Stimulated activated naive B cell treated with anti-CD40 and anti-IgM and Interleukin-4, amounts not matched to agents 10 μg/mL and 1 μg/mL and 100 μg/mL, for 72 hours (primary cell): ENCODE data around the gene ALKBH6.
"Not testable (repeated sequence)": the region's sequence is repeated elsewhere in the genome, so short reads cannot be mapped to it uniquely, and the experiment has no call there.

Experiments
- ATAC-seq, 2 donors: fragments of 150-1000 bp; cut with Tn5 transposase; replicated peaks; 2 replicates each; pipeline ENCODE4 v1.10.0; 2021; ENCODE audit warnings: moderate library complexity in 1 of 2
- DNase-seq: peaks from one replicate; pipeline ENCODE4 v3.0.0; 2021
- H3K27ac Mint-ChIP-seq: one replicate; pipeline ENCODE4 v1.8.0; 2022; ENCODE audit warnings: mild to moderate bottlenecking, mixed read lengths
- H3K27me3 Mint-ChIP-seq, 2 donors: one replicate each; pipeline ENCODE4 v1.8.0; 2022; ENCODE audit warnings: mixed read lengths in 2 of 2
- H3K36me3 Mint-ChIP-seq, 2 donors: one replicate each; pipeline ENCODE4 v1.8.0; 2022; ENCODE audit warnings: mixed read lengths in 2 of 2, mild to moderate bottlenecking in 1 of 2
- H3K4me1 Mint-ChIP-seq, 2 donors: one replicate each; pipeline ENCODE4 v1.8.0; 2022; ENCODE audit warnings: mixed read lengths in 2 of 2, mild to moderate bottlenecking in 1 of 2
- H3K4me3 Mint-ChIP-seq, 2 donors: one replicate each; pipeline ENCODE4 v1.8.0; 2022; ENCODE audit warnings: mild to moderate bottlenecking in 2 of 2, mixed read lengths in 2 of 2, moderate library complexity in 1 of 2
- H3K9me3 Mint-ChIP-seq, 2 donors: one replicate each; pipeline ENCODE4 v1.8.0; 2022; ENCODE audit warnings: mixed read lengths in 2 of 2, mild to moderate bottlenecking in 1 of 2

ALKBH6 gene

DNA sequence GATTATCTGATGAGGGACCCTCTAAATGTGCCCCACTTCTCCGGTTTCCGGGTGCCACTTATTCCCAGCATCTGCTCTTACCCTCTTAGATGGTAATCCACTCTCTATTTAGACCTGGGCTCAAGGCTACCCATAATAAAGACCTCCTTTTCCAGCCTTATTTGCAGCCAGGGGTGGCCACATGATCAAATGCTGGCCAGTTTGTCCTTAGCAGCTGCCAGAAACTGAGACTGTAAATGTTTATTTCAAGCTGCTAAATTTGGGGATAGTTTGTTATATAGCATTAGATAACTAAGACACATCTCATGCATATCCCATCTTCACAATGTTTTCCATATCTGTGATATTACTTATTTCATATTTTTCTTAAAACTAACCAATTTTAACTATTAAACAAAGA lies 29.9 kb upstream of the ALKBH6 start:
- Mint-ChIP-seq H3K4me3 (no peak overlapping the region), H3K27ac (no peak overlapping the region)

DNA sequence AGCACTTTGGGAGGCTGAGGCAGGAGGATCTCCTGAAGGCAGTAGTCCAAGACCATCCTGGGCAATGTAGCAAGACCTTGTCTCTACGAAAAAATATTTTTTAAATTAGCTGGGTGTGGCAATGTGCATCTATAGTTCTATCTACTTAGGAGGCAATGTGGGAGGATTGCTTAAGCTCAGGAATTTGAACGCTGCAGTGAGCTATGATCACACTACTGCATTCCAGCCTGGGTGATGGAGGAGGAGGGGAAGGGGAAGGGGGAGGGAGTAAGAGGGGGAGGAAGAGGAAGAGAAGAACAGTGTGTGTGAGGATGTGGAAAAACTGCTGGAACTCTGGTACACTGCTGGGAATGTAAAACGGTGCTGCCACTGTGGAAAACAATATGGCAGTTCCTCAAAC lies 27.8 kb upstream of the ALKBH6 start:
- Mint-ChIP-seq H3K9me3 (peaks cover 0 to 1% of the 10 kb centered on the region in 2 donors), H3K4me3 (no peak overlapping the region), H3K27ac (no peak overlapping the region), H3K4me1 (peaks cover 0 to 3% of the 10 kb centered on the region in 2 donors), H3K27me3 (no peaks in the 10 kb centered on the region), H3K36me3 (peaks cover 19 to 26% of the 10 kb centered on the region in 2 donors)
- DNase-seq (no peak), ATAC-seq (no peak)

More for the DNA sequence above, 29.9 kb upstream of the ALKBH6 start:
- H3K4me1 Mint-ChIP-seq, result no peaks in the 10 kb centered on the region
- DNase-seq (no peak), ATAC-seq (no peak)
- H3K9me3 Mint-ChIP-seq, result peaks cover 0 to 1% of the 10 kb centered on the region in 2 donors
- peaks cover 15 to 22% of the 10 kb centered on the region in 2 donors for H3K36me3 Mint-ChIP-seq
- H3K27me3 Mint-ChIP-seq, result no peaks in the 10 kb centered on the region

- H3K4me3 Mint-ChIP-seq, H3K27ac Mint-ChIP-seq, DNase-seq, ATAC-seq, H3K27me3 Mint-ChIP-seq, H3K4me1 Mint-ChIP-seq, H3K9me3 Mint-ChIP-seq: not testable (repeated sequence)
- H3K36me3 Mint-ChIP-seq, result peaks cover 15 to 23% of the 10 kb centered on the region in 2 donors
These were observed 27.1 kb upstream of the ALKBH6 start for GRCh38 chr19:36041092-36041491.

- no peaks in the 10 kb centered on the region for H3K9me3 Mint-ChIP-seq
- no peak overlapping the region for H3K4me3 Mint-ChIP-seq
- ATAC-seq, result no peak
- DNase-seq, result no peak
- H3K36me3 Mint-ChIP-seq, result peaks cover 17 to 24% of the 10 kb centered on the region in 2 donors
- peaks cover under 1 to 3% of the 10 kb centered on the region in 2 donors for H3K4me1 Mint-ChIP-seq
- no peak overlapping the region for H3K27ac Mint-ChIP-seq
- no peaks in the 10 kb centered on the region for H3K27me3 Mint-ChIP-seq
These were observed 26.5 kb upstream of the ALKBH6 start for GRCh38 chr19:36040495-36040894.

DNA sequence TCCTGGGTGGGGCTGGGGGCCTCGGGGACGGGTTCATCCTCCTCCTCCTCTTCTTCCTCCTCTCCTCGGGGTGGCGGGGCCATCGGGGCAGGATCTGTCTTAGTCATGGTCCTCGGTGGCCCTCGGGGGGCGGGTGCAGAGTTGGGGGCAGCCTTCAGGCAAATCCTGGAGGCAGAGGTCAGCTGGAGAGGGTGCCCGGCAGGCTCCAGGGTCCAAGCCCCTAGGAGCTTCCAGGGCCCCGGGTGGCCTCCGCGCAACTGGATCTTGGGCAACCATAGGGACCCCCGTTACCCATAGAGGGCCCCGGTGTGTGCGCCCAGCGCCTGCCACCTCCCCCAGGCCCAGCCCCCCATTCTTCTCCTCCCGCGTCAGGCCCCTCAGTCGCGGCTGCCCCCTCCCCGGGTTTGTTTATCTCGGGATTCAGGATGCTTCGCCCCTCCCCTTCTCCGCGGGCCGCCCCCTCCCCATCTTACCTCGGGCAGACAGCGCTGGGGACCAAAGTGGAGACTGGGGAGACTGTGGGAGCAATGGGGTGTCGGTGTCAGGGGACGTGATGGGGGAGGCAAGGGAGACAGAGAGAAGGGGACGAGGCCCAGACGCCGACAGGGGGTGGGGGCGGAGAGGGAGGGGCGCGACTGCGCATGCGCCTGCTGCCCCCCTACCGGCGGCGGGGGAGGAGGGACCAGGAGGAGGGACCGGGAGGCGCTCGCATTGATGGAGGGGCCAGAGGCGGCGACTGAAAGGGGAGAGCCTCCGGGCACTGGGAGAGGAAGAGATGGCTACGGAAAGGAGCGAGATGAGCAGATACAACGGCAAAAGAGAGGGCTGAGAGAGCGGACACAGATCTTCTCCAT lies 18.5 kb upstream of the ALKBH6 start, which contains the start of gene CLIP3:
TSS of gene CLIP3 (minus strand) at position 623 of the 854 bp plus-strand sequence. CDS start at position 107, 516 bp downstream.
- peak within 1 kb of the TSS; percentile 45 to 62 for H3K4me3 Mint-ChIP-seq
- peak within 1 kb of the TSS; percentile 70 for H3K27ac Mint-ChIP-seq
- DNase-seq, result no peak
- peaks cover 8 to 11% of the 10 kb centered on the region in 2 donors for H3K27me3 Mint-ChIP-seq
- H3K9me3 Mint-ChIP-seq, result no peaks in the 10 kb centered on the region
- H3K4me1 Mint-ChIP-seq, result peaks cover 7 to 14% of the 10 kb centered on the region in 2 donors
- ATAC-seq, result peak; percentile 39 to 44
- peaks cover 45 to 47% of the 10 kb centered on the region in 2 donors for H3K36me3 Mint-ChIP-seq

- Mint-ChIP-seq H3K9me3 (no peaks in the 10 kb centered on the region), H3K4me1 (peaks cover 4 to 14% of the 10 kb centered on the region in 2 donors), H3K36me3 (peaks cover 40 to 41% of the 10 kb centered on the region in 2 donors), H3K27me3 (peaks cover 8 to 11% of the 10 kb centered on the region in 2 donors), H3K4me3 (no peak overlapping the region), H3K27ac (no peak overlapping the region)
- DNase-seq (no peak), ATAC-seq (no peak)
These were observed 17.3 kb upstream of the ALKBH6 start for GRCh38 chr19:36031308-36031707.

DNA sequence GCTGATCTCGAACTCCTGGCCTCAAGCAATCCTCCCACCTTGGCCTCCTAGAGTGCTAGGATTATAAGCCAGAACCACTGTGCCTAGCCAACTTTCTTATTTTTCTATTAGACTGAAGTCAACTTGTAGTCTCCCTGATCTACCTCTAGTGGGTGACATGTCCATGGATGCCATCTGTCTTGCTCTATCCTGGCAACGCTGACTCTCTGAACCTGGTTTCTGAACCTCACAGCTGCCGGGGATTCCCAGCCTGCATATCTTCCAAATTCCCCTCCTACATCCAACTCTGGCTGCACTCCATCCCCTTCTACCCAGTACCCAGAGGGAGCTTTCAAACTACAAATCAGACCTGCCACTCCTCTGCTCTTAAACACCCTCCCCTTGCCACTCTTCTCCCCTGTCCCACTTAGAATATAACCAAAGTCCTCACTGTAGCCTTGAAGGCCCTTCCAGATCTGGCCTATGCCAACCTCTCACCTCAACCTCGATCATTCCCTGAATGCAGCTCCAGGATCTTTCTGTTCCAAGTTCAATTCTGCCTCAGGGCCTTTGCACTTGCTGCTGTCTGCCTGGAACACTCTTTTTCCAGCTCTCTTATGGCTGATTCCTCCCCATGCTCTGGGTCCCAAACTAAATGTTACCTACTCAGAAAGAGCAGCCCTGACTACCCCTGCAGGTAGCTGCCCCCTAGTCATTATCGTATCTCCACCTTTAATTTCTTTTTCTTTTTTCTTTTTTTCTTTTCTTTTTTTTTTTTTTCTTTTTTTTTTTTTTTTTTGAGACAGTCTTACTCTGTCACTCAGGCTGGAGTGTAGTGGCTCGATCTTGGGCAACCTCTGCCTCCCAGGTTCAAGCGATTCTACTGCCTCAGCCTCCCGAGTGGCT lies 16.5 kb upstream of the ALKBH6 start:
- no peak for DNase-seq
- H3K36me3 Mint-ChIP-seq, result peaks cover 38 to 41% of the 10 kb centered on the region in 2 donors
- H3K27me3 Mint-ChIP-seq, result peaks cover 8 to 11% of the 10 kb centered on the region in 2 donors
- H3K9me3 Mint-ChIP-seq, result no peaks in the 10 kb centered on the region
- no peak overlapping the region for H3K27ac Mint-ChIP-seq
- ATAC-seq, result peak in 1 of 2 donors; percentile 33
- H3K4me1 Mint-ChIP-seq, result peaks cover 4 to 13% of the 10 kb centered on the region in 2 donors
- no peak overlapping the region for H3K4me3 Mint-ChIP-seq

GRCh38 chr19:36028313-36029041 lies 14.5 kb upstream of the ALKBH6 start:
- Mint-ChIP-seq H3K4me3 (no peak overlapping the region), H3K4me1 (peaks cover 2 to 10% of the 10 kb centered on the region in 2 donors), H3K9me3 (no peaks in the 10 kb centered on the region), H3K27ac (no peak overlapping the region), H3K27me3 (peaks cover 1 to 11% of the 10 kb centered on the region in 2 donors), H3K36me3 (peaks cover 30 to 37% of the 10 kb centered on the region in 2 donors)
- ATAC-seq, result no peak
- no peak for DNase-seq

GRCh38 chr19:36027696-36028095 lies 13.7 kb upstream of the ALKBH6 start:
- Mint-ChIP-seq H3K4me3 (no peak overlapping the region), H3K27ac (no peak overlapping the region), H3K4me1 (peaks cover 2 to 6% of the 10 kb centered on the region in 2 donors), H3K27me3 (peaks cover 0 to 9% of the 10 kb centered on the region in 2 donors), H3K9me3 (no peaks in the 10 kb centered on the region), H3K36me3 (peaks cover 35 to 42% of the 10 kb centered on the region in 2 donors)
- DNase-seq, result no peak
- no peak for ATAC-seq

DNA sequence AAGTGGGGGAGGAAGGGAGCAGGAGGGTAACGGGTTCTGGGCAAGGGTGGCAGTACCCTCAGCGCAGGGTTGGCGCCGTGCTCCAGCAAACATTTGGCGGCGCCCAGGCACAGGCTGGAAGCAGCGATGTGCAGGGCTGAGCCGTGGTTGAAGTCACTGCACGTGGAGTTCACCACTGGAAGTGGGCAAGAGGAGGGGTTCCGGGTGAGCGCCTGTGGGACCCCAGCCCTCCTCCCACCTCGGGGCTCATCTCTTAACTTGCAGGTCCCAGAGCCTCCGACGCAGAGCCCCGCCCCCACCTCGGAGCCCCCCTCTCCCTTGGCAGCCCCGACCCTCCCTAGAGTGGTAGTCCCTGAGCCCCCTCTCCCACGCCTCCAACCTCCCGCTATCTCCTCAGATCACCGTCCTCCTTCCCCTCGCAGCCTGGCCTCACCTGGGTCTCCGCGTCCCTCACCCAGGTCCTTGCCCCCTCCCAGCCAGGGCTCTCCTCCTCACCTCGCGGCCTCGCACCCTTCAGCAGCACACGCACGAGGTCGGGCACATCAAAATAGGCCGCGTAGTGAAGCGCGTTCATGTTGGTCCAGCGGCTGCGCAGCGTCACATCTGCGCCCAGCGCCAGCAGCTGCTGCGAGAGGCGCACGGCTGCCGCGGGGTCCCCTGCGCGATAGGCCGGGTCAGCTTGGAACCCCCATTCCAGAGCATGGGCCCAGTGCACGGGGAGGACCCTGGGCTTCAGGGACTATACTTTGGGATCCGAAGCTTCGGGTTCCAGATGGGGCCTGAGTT lies 12.3 kb upstream of the ALKBH6 start:
- H3K27me3 Mint-ChIP-seq, result no peaks in the 10 kb centered on the region
- DNase-seq, result no peak
- ATAC-seq, result no peak
- no peaks in the 10 kb centered on the region for H3K9me3 Mint-ChIP-seq
- no peak overlapping the region for H3K4me3 Mint-ChIP-seq
- peaks cover 33 to 41% of the 10 kb centered on the region in 2 donors for H3K36me3 Mint-ChIP-seq
- no peak overlapping the region for H3K27ac Mint-ChIP-seq
- no peaks in the 10 kb centered on the region for H3K4me1 Mint-ChIP-seq

GRCh38 chr19:36025541-36025940 lies 11.5 kb upstream of the ALKBH6 start:
- ATAC-seq (no peak), DNase-seq (no peak)
- H3K27ac Mint-ChIP-seq, result no peak overlapping the region
- H3K36me3 Mint-ChIP-seq, result peaks cover 34 to 41% of the 10 kb centered on the region in 2 donors
- no peaks in the 10 kb centered on the region for H3K27me3 Mint-ChIP-seq
- H3K9me3 Mint-ChIP-seq, result no peaks in the 10 kb centered on the region
- no peaks in the 10 kb centered on the region for H3K4me1 Mint-ChIP-seq
- H3K4me3 Mint-ChIP-seq, result no peak overlapping the region

DNA sequence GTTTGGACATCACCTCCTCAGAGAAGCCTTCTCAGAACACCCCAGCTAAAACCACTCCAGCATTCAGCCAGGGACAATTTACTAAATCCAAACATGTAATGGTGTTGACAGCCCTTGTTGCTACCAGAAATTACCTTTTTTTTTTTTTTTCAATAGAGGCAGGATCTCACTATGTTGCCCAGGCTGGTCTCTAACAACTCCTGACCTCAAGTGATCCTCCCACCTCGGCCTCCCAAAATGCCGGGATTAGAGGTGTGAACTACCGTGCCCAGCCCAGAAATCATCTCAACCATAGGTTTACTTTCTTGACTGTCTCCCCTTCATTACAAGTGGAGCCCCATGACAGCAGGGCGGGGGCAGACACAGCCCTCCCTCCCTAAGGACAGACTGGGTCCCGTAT lies 9.4 kb upstream of the ALKBH6 start:
- no peaks in the 10 kb centered on the region for H3K27me3 Mint-ChIP-seq
- H3K27ac Mint-ChIP-seq, result no peak overlapping the region
- no peak for DNase-seq
- peaks cover 20 to 32% of the 10 kb centered on the region in 2 donors for H3K36me3 Mint-ChIP-seq
- no peaks in the 10 kb centered on the region for H3K9me3 Mint-ChIP-seq
- no peaks in the 10 kb centered on the region for H3K4me1 Mint-ChIP-seq
- no peak overlapping the region for H3K4me3 Mint-ChIP-seq
- no peak for ATAC-seq

- Mint-ChIP-seq H3K36me3 (peaks cover 26 to 28% of the 10 kb centered on the region in 2 donors), H3K4me1 (peaks cover 10 to 18% of the 10 kb centered on the region in 2 donors), H3K9me3 (no peaks in the 10 kb centered on the region), H3K27me3 (no peaks in the 10 kb centered on the region), H3K27ac (peak overlapping the region; percentile 59), H3K4me3 (no peak overlapping the region)
- ATAC-seq (no peak), DNase-seq (no peak)
These were observed 5.2 kb upstream of the ALKBH6 start for GRCh38 chr19:36019061-36019670.
